RKO (cell line): ENCODE measurements around the gene UBR1.
"Not testable (repeated sequence)": the region's sequence is repeated elsewhere in the genome, so short reads cannot be mapped to it uniquely, and the experiment has no call there.

ENCODE experiments used
- DNase-seq: peaks from one replicate; pipeline ENCODE4 v3.0.0-alpha.2; 2016; ENCODE audit warnings: low spot score

The UBR1 gene

DNA sequence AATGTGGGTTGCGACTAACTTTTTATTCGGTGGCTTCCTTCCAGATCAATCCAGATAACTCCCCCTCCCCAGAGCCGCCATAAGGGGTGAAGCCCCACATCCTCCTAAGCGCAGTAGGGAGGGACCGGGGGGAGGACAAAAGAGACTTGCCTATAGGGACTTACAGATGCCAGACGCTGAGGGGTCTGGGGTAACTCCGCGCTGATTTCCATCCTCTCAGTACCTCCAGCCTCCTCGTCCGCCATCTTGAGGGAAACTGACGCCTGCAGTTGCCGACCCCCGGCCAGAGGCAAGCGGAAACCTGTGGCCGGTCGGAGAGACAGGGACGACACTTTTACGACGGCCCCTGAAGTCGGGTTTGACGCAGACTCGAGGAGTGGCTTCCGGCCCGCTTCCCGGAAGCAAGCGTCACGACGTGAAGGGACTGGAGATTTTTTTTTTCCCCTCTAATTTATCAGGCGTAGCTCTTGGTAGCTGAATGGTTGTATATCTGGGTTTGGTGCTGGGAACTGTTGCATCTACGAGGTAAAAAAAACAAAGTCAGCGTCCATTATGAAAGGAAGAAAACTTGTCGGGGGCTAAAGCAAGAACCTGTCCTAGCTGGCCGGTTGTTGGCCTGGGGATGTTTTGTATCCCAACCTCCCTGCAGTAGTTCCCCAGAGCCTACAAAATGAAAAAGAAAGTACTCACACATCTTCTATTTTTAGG lies at the start of gene UBR1:
TSS of gene UBR1 (minus strand) at position 261 of the 708 bp plus-strand sequence. CDS start at position 245, 16 bp downstream.
- peak; percentile 94 for DNase-seq

DNA sequence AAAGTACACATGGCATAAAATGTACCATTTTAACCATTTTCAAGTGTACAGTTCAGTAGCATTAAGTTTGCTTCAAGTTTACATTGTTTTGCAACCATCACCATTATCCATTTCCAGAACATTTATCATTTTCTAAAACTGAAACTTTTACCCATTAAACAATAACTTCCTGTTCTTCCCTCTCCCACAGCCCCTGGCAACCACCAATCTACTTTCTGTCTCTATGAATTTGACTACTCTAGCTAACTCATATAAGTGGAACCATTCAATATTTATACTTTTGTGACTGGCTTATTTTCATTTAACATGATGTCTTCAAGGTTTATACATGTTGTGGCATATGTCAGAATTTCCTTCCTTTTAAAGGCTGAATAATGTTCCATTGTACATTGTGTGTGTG lies 47.4 kb upstream of the UBR1 start:
- DNase-seq: no peak

DNA sequence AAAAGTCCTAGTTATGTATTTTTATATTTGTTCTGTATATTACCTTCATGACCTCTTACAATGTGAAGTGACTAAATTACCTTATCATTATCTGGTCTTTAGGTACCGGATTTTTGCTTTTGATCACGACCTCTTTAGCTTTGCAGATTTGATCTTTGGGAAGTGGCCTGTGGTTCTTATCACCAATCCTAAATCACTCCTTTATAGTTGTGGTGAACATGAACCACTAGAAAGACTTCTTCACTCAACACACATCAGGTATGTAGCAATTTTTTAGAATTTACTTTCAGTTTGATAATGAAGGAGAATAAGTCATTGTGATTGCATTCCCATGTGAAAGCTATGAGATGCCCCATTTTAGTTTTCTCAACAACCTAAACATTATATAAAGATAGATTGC lies 45.9 kb upstream of the UBR1 start:
- DNase-seq: no peak

DNA sequence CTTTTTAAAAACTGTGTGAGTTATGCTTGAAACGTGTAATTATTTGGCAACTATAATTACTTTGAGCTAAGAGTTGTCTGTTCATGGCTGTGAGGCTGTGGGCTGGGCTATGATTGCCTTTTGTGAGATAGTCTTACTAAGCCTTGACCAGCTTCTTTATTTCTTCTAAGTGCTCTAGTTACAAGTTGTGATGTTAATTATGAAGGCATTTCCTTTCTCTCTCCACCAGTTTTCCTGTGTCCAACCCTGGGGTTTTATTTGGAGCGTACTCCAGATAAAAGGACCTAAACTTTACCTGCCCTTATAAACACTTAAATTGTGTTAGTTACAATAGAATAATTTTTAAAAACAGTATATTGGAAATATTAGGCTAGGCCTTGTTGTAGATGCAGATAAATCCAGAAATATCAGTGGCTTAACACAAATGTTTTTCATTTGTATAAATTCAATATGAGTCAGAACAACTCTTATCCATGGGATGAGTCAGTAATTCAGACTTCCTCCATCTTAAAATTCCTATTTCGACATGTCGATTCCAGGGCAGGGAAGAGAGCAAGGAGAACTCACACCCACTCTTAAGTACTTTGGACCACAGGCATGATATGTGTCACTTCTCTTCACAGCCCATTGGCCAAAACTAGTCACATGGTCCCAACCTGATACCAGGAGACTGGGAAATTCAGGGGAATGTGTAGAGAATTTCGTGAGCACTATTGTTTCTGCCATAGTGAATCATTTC lies 44.5 kb upstream of the UBR1 start:
- DNase-seq: peak; percentile 70

GRCh38 chr15:43146184-43146583 lies 40.3 kb upstream of the UBR1 start:
- DNase-seq: no peak

DNA sequence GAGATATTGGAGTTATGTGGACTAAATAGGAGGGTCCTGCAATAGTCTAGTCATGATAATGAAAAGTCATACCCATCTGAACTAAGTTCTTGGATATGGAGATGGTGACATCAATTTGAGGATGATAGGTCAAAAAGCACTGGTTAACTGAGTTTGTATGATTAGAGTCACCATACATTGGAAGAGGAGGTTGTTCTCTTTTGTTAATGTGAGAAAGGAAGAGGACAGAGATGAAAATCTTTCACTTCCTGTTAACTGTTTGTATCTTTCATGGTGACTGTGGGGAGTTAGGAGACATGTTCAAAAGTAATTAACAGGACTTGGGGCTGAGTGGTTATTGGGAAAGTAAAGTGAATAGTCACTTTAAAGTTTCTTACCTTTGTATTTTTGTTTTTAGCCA lies 38.7 kb upstream of the UBR1 start:
- DNase-seq: no peak

- DNase-seq: no peak
These were observed 37.5 kb upstream of the UBR1 start for GRCh38 chr15:43143203-43143941.

DNA sequence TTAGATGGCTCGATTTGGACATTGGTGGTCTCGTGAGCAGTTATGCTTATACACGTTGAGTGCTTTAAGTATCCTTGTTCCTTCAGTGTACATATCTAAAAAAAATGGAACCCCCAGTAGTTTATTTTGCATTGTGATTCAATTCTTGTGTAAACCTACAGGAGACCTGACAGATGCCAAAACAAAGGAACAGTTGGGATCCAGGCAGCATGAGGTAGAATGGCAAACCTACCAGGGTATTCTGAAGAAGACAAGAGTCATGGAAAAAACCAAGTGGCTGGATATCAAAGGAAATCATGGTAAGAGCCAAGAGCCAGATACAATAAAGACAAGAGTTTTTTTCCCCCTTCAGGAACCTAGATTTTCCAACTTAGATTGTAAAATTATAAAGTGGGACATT lies 29.5 kb upstream of the UBR1 start:
- no peak for DNase-seq

- peak; percentile 20 for DNase-seq
These were observed 28.4 kb upstream of the UBR1 start for GRCh38 chr15:43134157-43134635.

- peak; percentile 80 for DNase-seq
These were observed 27.8 kb upstream of the UBR1 start, which contains the start of gene TMEM62 for GRCh38 chr15:43133430-43134156. Gene TMEM62 (plus strand): TSS chr15:43133586. CDS start chr15:43133803, 217 bp downstream.

DNA sequence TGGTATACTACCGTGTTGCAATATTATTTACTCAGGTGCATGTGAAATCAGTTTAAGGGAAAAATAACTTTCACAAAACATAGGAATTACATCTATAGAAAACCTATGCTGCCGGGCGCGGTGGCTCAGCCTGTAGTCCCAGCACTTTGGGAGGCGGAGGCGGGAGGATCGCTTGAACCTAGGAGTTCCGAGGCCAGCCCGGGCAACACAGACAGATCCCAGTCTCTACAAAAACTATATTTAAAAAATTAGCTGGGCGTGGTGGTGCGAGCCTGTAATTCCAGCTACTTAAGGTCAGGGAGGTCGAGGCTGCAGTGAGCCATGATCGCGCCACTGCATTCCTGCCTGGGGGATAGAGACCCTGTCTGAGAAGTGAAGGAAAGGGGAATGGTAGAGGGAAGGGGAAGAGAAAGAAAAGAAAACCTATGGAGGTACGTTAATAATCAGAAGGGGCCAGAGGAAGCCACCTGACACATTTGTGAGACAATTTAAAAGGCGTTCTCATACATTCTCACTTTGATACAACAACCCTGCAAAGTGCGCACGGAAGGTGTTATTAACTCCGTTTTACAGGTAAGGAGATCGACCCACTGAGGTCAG lies 27.1 kb upstream of the UBR1 start:
- DNase-seq: no peak

GRCh38 chr15:43128980-43129335 lies 23.1 kb upstream of the UBR1 start:
- DNase-seq: no peak

DNA sequence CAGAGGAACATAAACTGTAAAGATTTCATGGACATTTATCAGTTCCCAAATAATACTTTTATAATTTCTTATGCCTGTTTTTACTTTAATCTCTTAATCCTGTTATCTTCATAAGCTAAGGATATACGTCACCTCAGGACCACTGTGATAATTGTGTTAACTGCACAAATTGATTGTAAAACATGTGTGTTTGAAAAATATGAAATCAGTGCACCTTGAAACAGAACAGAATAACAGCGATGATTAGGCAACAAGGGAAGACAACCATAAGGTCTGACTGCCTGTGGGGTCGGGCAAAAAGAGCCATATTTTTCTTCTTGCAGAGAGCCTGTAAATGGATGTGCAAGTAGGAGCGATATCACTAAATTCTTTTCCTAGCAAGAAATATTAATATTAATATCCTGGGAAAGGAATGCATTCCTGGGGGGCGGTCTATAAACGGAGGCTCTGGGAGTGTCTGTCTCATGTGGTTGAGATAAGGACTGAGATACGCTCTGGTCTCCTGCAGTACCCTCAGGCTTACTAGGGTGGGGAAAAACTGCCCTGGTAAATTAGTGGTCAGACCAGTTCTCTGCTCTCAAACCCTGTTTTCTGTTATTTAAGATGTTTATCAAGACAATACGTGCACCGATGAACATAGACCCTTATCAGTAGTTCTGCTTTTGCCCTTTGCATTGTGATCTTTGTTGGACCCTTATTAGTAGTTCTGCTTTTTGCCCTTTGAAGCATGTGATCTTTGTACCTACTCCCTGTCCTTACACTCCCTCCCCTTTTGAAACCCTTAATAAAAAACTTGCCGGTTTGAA lies 22.5 kb upstream of the UBR1 start:
- DNase-seq: not testable (repeated sequence)

DNA sequence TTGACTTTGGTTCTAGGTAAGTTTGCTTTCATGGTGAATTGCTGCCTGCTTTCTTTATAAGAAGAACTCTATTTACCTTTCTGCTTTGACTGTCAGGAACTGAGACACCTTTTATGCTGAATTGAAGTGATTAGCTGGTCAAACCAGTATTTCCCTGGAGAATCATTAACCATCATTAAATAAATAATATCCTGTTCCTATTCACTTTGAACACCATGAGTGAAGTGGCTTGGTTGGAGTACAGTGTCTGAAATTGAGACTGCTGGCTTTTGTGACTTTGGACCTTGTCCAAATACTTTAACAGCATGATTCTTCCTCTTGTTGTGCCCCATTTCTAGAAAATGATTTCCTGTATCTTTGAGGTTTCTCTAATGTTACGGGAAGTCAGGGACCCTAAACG lies 21.9 kb upstream of the UBR1 start:
- no peak for DNase-seq

DNA sequence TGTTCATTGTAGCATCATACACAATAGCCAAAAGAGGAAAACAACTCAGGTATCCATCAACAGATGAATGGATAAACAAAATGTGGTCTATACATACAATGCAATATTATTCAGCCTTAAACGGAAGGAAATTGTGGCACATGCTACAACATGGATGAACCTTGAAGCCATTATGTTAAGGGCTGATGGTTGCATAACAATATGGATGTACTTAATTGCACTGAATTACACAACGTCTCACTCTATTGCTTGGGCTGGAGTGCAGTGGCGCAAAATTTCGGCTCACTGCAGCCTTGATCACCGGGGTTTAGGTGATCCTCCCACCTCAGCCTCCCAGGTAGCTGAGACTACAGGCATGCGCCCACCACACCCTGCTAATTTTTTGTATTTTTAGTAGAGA lies 20.5 kb upstream of the UBR1 start:
- DNase-seq: no peak

DNA sequence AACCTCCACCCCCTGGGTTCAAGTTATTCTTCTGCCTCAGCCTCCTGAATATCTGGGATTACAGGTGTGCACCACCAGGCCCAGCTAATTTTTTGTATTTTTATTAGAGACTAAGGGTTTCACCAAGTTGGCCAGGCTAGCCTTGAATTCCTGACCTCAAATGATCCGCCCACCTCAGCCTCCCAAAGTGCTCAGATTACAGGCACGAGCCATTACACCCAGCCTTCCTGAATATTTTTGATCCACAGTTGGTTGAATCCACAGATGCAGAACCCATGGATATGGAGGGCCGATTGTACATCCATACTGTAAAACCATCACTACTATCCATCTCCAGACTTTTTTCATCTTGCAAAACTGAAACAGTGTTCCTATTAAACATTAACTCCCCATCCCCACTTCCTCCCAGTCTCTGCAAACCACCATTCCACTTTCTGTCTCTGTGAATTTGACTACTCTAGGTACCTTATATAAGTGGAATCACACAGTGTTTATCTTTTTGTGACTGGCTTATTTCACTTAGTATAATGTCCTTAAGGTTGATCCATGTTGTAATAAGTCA lies 19.3 kb upstream of the UBR1 start:
- DNase-seq: no peak

- DNase-seq: no peak
These were observed 16.0 kb upstream of the UBR1 start for GRCh38 chr15:43121863-43122262.

GRCh38 chr15:43118829-43119228 lies 13.0 kb upstream of the UBR1 start:
- DNase-seq: no peak

- DNase-seq: no peak
These were observed 12.4 kb upstream of the UBR1 start for GRCh38 chr15:43118286-43118685.

- DNase-seq: no peak
These were observed 5.5 kb upstream of the UBR1 start for GRCh38 chr15:43111354-43111753.

- DNase-seq: no peak
These were observed 1.9 kb upstream of the UBR1 start for GRCh38 chr15:43107751-43108150.
